H9 (cell line): ENCODE results near the gene LRRC37A3. TPM values are rescaled to one million over a fixed set of nuclear protein-coding genes. Genes with fewer than 3 reads are reported as not detected.
"Not testable (repeated sequence)": the region's sequence is repeated elsewhere in the genome, so short reads cannot be mapped to it uniquely, and the experiment has no call there.

Experiments
- DNase-seq: peaks from one replicate; pipeline ENCODE4 v3.0.0-alpha.2; 2017
- H2AFZ ChIP-seq: one replicate; pipeline ENCODE4 v1.6.1; 2013; ENCODE audit warnings: mild to moderate bottlenecking, low read length, control low read depth, moderate library complexity
- H2AK5ac ChIP-seq: 2 replicates; pipeline ENCODE4 v1.6.1; 2013; ENCODE audit warnings: low read length, control low read depth, mixed read lengths; ENCODE audit not compliant: insufficient read length
- H2BK120ac ChIP-seq: one replicate; pipeline ENCODE4 v1.6.1; 2013; ENCODE audit warnings: low read depth, mild to moderate bottlenecking, low read length, control low read depth, inconsistent platforms; ENCODE audit not compliant: poor library complexity, severe bottlenecking
- H2BK12ac ChIP-seq: 2 replicates; pipeline ENCODE4 v1.6.1; 2013; ENCODE audit warnings: low read length, control low read depth, mixed read lengths, low read depth; ENCODE audit not compliant: insufficient read length
- H2BK15ac ChIP-seq: 2 replicates; pipeline ENCODE4 v1.6.1; 2013; ENCODE audit warnings: low read depth, low read length, control low read depth
- H2BK20ac ChIP-seq: one replicate; pipeline ENCODE4 v1.6.1; 2013; ENCODE audit warnings: low read depth, mild to moderate bottlenecking, low read length, control low read depth, inconsistent platforms; ENCODE audit not compliant: poor library complexity, severe bottlenecking
- H2BK5ac ChIP-seq: 2 replicates; pipeline ENCODE4 v1.6.1; 2013; ENCODE audit warnings: low read length, control low read depth, mixed read lengths; ENCODE audit not compliant: insufficient read length
- H3K14ac ChIP-seq: 2 replicates; pipeline ENCODE4 v1.6.1; 2013; ENCODE audit warnings: low read length, control low read depth; ENCODE audit not compliant: insufficient read depth
- H3K18ac ChIP-seq: 2 replicates; pipeline ENCODE4 v1.6.1; 2013; ENCODE audit warnings: low read depth, mild to moderate bottlenecking, mixed read lengths, low read length, control low read depth; ENCODE audit not compliant: insufficient read length
- H3K23ac ChIP-seq: 2 replicates; pipeline ENCODE4 v1.6.1; 2013; ENCODE audit warnings: low read length, control low read depth, mixed read lengths, low read depth; ENCODE audit not compliant: insufficient read length
- H3K23me2 ChIP-seq: 2 replicates; pipeline ENCODE4 v1.6.1; 2013; ENCODE audit warnings: low read depth, mild to moderate bottlenecking, mixed read lengths, low read length, control low read depth; ENCODE audit not compliant: insufficient read length, poor library complexity, severe bottlenecking
- H3K27ac ChIP-seq: 2 replicates; pipeline ENCODE4 v1.5.1; 2013; ENCODE audit warnings: low read length, control low read depth, mixed read lengths, low read depth; ENCODE audit not compliant: insufficient read length
- H3K27me3 ChIP-seq: 2 replicates; pipeline ENCODE4 v1.6.1; 2013; ENCODE audit warnings: low read length, control low read depth, inconsistent platforms; ENCODE audit not compliant: insufficient read depth
- H3K4ac ChIP-seq: 2 replicates; pipeline ENCODE4 v1.6.1; 2013; ENCODE audit warnings: low read depth, mild to moderate bottlenecking, control low read depth, inconsistent platforms, low read length, moderate library complexity
- H3K4me1 ChIP-seq: 2 replicates; pipeline ENCODE4 v1.6.1; 2013; ENCODE audit warnings: low read length, control low read depth, inconsistent platforms; ENCODE audit not compliant: insufficient read depth
- H3K4me2 ChIP-seq: 2 replicates; pipeline ENCODE4 v1.6.1; 2013; ENCODE audit warnings: low read length, control low read depth, mixed read lengths; ENCODE audit not compliant: insufficient read length, insufficient read depth
- H3K56ac ChIP-seq: 2 replicates; pipeline ENCODE4 v1.6.1; 2013; ENCODE audit warnings: low read depth, mild to moderate bottlenecking, mixed read lengths, low read length, control low read depth; ENCODE audit not compliant: insufficient read length
- H3K79me1 ChIP-seq: 2 replicates; pipeline ENCODE4 v1.6.1; 2013; ENCODE audit warnings: low read depth, mild to moderate bottlenecking, moderate library complexity, low read length, control low read depth, inconsistent platforms; ENCODE audit not compliant: insufficient read depth, poor library complexity, severe bottlenecking
- H3K79me2 ChIP-seq: 2 replicates; pipeline ENCODE4 v1.6.1; 2013; ENCODE audit warnings: low read length, control low read depth, inconsistent platforms; ENCODE audit not compliant: insufficient read depth
- H3K9ac ChIP-seq: 2 replicates; pipeline ENCODE4 v1.6.1; 2013; ENCODE audit warnings: low read length, control low read depth, mixed read lengths; ENCODE audit not compliant: insufficient read length; ENCODE audit errors: extremely low read depth
- H3K9me3 ChIP-seq: one replicate; pipeline ENCODE4 v1.6.1; 2013; ENCODE audit warnings: low read depth, low read length, inconsistent platforms; ENCODE audit not compliant: control insufficient read depth
- H3T11ph ChIP-seq: one replicate; pipeline ENCODE4 v1.6.1; 2013; ENCODE audit warnings: mild to moderate bottlenecking, low read length, control low read depth, inconsistent platforms
- H4K20me1 ChIP-seq: one replicate; pipeline ENCODE4 v1.6.1; 2013; ENCODE audit not compliant: control insufficient read depth, insufficient read length, insufficient read depth
- H4K5ac ChIP-seq: 2 replicates; pipeline ENCODE4 v1.6.1; 2013; ENCODE audit warnings: low read depth, mild to moderate bottlenecking, mixed read lengths, low read length, control low read depth; ENCODE audit not compliant: insufficient read length
- H4K8ac ChIP-seq: replicated peaks from 2 replicates; pipeline ENCODE4 v1.6.1; 2013; ENCODE audit warnings: low read length, control low read depth, mixed read lengths, low read depth; ENCODE audit not compliant: insufficient read length
- H4K91ac ChIP-seq: 2 replicates; pipeline ENCODE4 v1.6.1; 2013; ENCODE audit warnings: low read depth, mild to moderate bottlenecking, moderate library complexity, mixed read lengths, low read length, control low read depth; ENCODE audit not compliant: insufficient read length
- H3K27ac Mint-ChIP-seq, 3 experiments: 2 replicates in 2 of 3; 3 replicates in 1 of 3; pipeline ENCODE4 v1.8.0; 2020 to 2021; ENCODE audit warnings: mixed read lengths in 3 of 3, mild to moderate bottlenecking in 1 of 3, moderate library complexity in 1 of 3
- H3K27me3 Mint-ChIP-seq: 2 replicates; pipeline ENCODE4 v1.8.0; 2021; ENCODE audit warnings: low read depth, mild to moderate bottlenecking, moderate library complexity, mixed read lengths
- H3K36me3 Mint-ChIP-seq, 3 experiments: 2 replicates in 2 of 3; 3 replicates in 1 of 3; pipeline ENCODE4 v1.8.0; 2020 to 2021; ENCODE audit warnings: low read depth in 3 of 3, mixed read lengths in 3 of 3; ENCODE audit not compliant: insufficient read depth in 1 of 3
- H3K4me1 Mint-ChIP-seq, 2 experiments: 2 replicates each; pipeline ENCODE4 v1.8.0; 2020; ENCODE audit warnings: mixed read lengths in 2 of 2
- H3K4me3 Mint-ChIP-seq, 2 experiments: 2 replicates in 1 of 2; 3 replicates in 1 of 2; pipeline ENCODE4 v1.8.0; 2020 to 2021; ENCODE audit warnings: mild to moderate bottlenecking in 2 of 2, mixed read lengths in 2 of 2, moderate library complexity in 1 of 2
- H3K9me3 Mint-ChIP-seq, 2 experiments: 2 replicates in 1 of 2; 3 replicates in 1 of 2; pipeline ENCODE4 v1.8.0; 2020; ENCODE audit warnings: mild to moderate bottlenecking in 2 of 2, mixed read lengths in 2 of 2, moderate library complexity in 1 of 2
- WGBS: extraction: QIAGEN DNeasy Blood & Tissue Kit; methylation state at CpG from one replicate; pipeline ENCODE4 v1.1.7; 2013; ENCODE audit warnings: missing lambda C conversion rate, low lambda C conversion rate, mixed read lengths; ENCODE audit not compliant: insufficient read length; ENCODE audit errors: extremely low coverage; 5-methylcytosine and 5-hydroxymethylcytosine counted together
- total RNA-seq: library from RNA; stranded (reverse); gene quantifications from 2 replicates; pipeline ENCODE4 v1.2.1, GENCODE V29; 2021

The LRRC37A3 gene
- total RNA-seq, 1 experiment from 2014 or later: 5.4 TPM

- not testable (repeated sequence) for H3K79me2 ChIP-seq, H3K27me3 ChIP-seq, H3K14ac ChIP-seq, H3K9me3 Mint-ChIP-seq, H2AK5ac ChIP-seq, H4K91ac ChIP-seq, H4K8ac ChIP-seq, H2BK15ac ChIP-seq, H3K4me1 Mint-ChIP-seq, H2BK5ac ChIP-seq, H3K9ac ChIP-seq, H3K4me2 ChIP-seq, H3K4ac ChIP-seq, H3K23me2 ChIP-seq, H3K9me3 ChIP-seq, H3K4me3 Mint-ChIP-seq, H3K27me3 Mint-ChIP-seq, H3K79me1 ChIP-seq, H3K56ac ChIP-seq, H4K5ac ChIP-seq, H2BK120ac ChIP-seq, H2AFZ ChIP-seq, H3K18ac ChIP-seq, DNase-seq, H3T11ph ChIP-seq, H2BK20ac ChIP-seq, H3K27ac Mint-ChIP-seq, H3K27ac ChIP-seq, H3K4me1 ChIP-seq, H4K20me1 ChIP-seq, H2BK12ac ChIP-seq, H3K23ac ChIP-seq, H3K36me3 Mint-ChIP-seq
- no CpG with 5 or more reads among the region's 6 CpGs for WGBS
Observed at GRCh38 chr17:64929419-64930209, 10.3 kb upstream of the LRRC37A3 start.

DNA sequence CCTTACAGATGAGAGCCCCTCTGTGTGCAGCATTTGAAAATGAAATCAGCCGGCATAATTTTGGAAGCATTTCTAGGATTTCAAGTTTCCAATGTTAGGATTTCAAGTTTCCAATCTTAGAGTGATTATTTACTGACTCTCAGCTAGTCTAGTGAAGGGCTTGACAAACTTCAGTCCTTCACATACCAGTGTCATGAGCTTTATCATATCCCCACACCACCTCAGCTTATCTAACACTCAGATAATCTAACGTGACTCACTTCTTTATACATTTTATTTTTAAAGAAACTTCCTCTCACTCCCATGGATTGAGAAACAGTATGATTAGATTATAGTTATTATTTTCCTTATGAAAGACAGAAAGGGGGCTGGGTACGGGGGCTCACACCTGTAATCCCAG is 9.4 kb upstream of the LRRC37A3 start:
- not testable (repeated sequence) for H2BK120ac ChIP-seq, H4K5ac ChIP-seq, H3K23me2 ChIP-seq

More for the DNA sequence above, 9.4 kb upstream of the LRRC37A3 start:
- H3K79me1 ChIP-seq, H3K27ac Mint-ChIP-seq, H4K8ac ChIP-seq, H3K18ac ChIP-seq, H3K27me3 ChIP-seq, H2BK12ac ChIP-seq, H3K56ac ChIP-seq, H3K4me1 Mint-ChIP-seq, H3K9me3 ChIP-seq, H3K4ac ChIP-seq, H3K9ac ChIP-seq, H3K14ac ChIP-seq, H3K4me3 Mint-ChIP-seq, H2AFZ ChIP-seq, H3K4me2 ChIP-seq, H2BK20ac ChIP-seq, H3K79me2 ChIP-seq, H3K9me3 Mint-ChIP-seq, H4K91ac ChIP-seq, H3K27ac ChIP-seq, DNase-seq, H4K20me1 ChIP-seq, H3K4me1 ChIP-seq, H3K27me3 Mint-ChIP-seq, H2AK5ac ChIP-seq, H2BK5ac ChIP-seq, H3K36me3 Mint-ChIP-seq, H2BK15ac ChIP-seq, H3K23ac ChIP-seq, H3T11ph ChIP-seq: not testable (repeated sequence)
- no CpG with 5 or more reads among the region's 3 CpGs for WGBS
